ENCODE results near the gene GSPT1.
"Not testable (repeated sequence)": the region's sequence is repeated elsewhere in the genome, so short reads cannot be mapped to it uniquely, and the experiment has no call there.

GSPT1 gene

DNA sequence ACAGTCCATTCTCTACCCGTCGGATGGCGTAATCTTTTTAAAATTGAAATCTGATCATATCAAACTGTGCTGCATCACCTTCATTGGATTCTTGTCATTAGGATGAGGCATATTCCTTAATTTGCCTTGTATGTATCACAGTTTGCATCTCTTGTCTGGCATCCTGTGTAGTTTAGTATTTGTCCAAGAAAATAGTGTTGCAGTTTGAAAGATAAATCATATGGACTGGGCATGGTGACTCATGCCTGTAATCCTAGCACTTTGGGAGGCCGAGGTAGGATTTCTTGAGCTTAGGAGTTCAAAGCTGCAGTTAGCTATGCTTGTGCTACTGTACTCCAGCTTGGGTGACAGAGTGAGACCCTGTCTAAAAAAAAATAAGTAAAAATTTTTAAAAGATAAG is 58.6 kb downstream of the GSPT1 start:
- no peak for DNase-seq (ENCODE audit: low read depth in 2 of 2)

DNA sequence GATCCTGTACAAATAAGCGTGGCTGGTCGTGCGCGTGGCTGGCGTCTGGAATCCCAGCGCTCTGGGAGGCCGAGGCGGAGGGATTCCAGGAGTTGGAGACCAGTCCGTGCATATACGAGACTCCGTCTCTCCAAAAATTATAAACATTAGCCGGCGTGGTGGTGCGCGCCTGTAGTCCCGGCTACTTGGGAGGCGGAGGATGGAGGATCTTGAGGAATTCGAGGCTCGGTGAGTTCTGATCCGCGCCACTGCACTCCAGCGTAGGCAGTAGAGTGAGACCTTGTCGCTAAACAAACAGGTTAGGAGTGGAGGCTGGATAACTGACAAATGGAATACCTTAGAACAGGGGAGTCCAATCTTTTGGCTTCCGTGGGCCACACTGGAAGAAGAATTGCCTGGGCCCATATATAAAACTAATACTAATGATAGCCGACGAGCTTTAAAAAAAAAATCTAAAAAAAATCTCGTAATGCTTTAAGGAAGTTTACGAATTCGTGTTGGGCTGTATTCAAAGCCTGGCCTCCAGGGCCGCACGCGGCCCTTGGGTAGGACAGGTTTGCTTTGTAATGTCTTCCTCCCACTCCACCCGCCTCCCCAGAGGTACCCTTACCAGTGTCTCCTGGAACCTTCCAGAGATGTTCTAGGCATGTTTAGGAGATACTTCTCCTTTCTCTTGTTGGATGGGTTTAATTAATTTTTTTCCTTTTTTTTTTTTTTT is 63.5 kb downstream of the GSPT1 start:
- no peak for DNase-seq (ENCODE audit: low read depth in 2 of 2)

DNA sequence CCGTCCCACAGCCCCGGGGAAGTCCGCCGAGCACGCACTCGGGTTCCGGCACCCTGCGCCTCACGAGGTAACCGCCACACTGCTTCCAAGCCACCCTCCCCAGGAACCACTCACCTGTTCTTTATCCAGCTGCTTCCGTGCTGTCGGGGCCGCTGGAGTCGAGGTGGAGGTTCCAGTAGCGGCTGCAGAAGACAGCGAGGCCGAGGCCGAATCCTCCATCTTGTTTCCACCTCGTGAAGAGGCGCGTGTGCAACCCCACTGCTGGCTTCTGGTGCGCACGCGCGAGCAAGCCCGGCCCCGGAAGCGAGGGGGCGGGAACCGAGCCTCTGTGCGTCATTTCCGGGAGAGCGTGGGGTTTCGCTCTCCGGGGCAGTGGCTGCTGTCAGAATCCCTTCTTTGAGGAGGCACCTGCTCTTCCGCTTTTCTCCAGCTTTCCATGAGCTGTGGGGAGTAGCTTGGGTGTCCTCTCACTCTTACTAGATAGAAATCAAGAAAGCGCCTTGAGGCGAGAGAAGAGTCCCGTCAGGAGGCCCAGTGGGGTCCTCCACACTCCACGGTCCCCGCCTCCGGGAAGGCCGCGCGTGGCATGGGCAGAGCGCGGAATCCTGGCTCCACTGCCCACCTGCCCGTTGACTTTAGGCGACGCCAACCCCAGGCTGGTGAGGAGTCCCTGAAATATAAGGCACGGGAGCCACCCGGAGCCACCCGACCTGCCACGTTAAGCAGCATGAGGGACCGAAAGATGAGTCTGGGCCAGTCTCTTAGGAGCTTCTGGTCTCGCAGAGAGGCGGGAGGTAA is 64.3 kb downstream of the GSPT1 start, which contains the start of gene RSL1D1:
TSS of gene RSL1D1 (minus strand) at position 249 of the 798 bp plus-strand sequence. CDS start at position 219, 30 bp downstream.
- DNase-seq (ENCODE audit: low read depth in 2 of 2), result peak; percentile 88 to 90

- no peak for DNase-seq (ENCODE audit: low read depth in 2 of 2)
Observed at GRCh38 chr16:11848842-11849241, 66.9 kb downstream of the GSPT1 start.

- no peak for DNase-seq (ENCODE audit: low read depth in 2 of 2)
Observed at GRCh38 chr16:11844499-11844898, 71.3 kb downstream of the GSPT1 start.

DNA sequence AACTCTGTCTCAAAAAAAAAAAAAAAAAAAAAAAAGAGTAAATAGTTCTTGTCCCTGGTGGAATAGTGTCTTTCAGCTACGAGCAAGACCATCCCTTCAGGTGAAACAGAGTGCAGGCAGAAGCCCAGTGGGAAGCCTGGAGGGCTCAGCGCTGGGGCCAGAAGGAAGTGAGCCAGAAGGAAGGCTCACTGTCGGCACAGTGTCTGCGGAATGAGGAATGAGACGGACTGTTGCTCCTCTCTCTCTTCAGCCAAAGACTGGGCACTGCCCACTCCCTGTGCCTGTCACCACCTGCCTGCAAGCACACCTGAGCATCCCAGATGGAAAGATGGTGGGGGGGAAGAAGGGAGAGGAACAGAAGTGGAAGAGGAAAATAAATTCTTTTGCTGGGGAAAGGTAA is 71.9 kb downstream of the GSPT1 start:
- no peak for DNase-seq (ENCODE audit: low read depth in 2 of 2)

DNA sequence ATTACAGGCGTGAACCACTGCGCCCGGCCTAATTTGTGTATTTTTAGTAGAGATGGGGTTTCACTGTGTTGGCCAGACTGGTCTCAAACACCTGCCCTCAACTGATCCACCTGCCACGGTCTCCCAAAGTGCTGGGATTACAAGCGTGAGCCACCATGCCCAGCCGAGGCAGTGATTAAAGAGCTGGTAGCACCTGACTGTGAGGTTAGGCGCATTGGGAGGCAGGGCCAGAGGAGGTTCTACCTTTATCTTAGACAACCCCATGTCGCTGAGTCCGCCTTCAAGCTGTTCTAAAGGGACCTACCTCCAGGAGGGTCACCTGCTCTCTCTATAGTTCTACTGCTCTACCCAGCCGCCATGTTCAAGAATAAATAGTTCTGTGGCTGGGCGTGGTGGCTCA is 72.5 kb downstream of the GSPT1 start:
- DNase-seq (ENCODE audit: low read depth in 2 of 2), result no peak

DNA sequence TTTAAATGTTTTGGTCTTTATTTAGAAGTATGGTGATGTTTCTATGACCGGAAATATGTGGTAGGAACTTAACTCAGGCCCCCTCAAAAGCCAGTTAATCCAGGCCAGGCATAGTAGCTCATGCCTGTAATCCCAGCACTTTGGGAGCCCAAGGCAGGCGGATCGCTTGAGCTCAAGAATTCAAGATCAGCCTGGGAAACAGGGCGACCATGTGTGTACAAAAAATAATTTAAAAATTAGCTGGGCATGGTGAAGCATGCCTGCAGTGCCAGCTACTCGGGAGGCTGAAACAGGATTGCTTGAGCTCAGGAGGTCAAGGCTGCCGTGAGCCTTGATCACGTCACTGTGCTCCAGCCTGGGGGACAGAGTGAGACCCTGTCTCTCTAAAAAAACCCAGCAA is 74.7 kb downstream of the GSPT1 start:
- DNase-seq (ENCODE audit: low read depth in 2 of 2), result no peak

- no peak for DNase-seq (ENCODE audit: low read depth in 2 of 2)
Observed at GRCh38 chr16:11836650-11837244, 79.0 kb downstream of the GSPT1 start.

GRCh38 chr16:11835891-11836649 is 79.7 kb downstream of the GSPT1 start:
- no peak for DNase-seq (ENCODE audit: low read depth in 2 of 2)

- DNase-seq (ENCODE audit: low read depth in 2 of 2), result no peak
Observed at GRCh38 chr16:11835309-11835708, 80.4 kb downstream of the GSPT1 start.

- DNase-seq (ENCODE audit: low read depth in 2 of 2), result no peak
Observed at GRCh38 chr16:11833951-11834695, 81.6 kb downstream of the GSPT1 start.

DNA sequence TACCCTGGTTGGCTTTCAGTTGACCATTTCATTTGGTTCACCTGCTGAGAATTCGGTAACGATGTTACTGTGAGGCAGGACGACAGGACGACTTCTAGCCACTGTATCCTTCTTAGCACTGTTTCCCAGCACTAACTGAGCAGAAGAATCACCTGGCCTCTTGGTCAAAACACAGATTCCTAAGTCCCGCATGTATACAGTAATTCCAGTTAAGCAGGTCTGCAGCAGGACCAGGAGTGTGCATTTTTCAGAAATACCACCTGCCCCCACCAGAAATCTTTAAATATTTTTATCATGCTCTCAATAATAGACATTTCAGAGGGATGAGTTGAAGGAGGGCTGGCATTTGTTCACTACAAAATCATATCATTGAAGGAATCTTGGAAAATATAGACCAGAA is 87.1 kb downstream of the GSPT1 start:
- no peak for DNase-seq (ENCODE audit: low read depth in 2 of 2)

GRCh38 chr16:11825520-11826165 is 90.1 kb downstream of the GSPT1 start:
- not testable (repeated sequence) for DNase-seq (ENCODE audit: low read depth in 2 of 2)

DNA sequence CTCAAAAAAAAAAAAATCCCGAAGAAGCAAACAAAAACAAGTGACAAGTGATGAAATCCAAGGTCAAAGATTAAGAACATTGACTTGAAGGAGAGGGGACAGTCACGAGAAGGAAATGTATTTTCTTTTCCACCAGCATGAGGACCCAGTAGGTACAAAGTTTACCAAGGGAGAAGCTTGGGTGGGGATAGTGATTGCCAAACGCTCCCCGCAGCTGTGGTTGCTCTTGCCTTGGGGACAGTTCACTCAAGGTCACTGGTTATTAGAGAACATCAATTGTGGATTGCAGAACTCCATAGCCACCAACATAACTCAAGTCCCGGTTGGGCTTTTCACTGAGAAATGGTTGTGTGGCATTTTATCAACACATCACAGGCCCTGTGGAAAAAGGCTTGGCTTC is 91.4 kb downstream of the GSPT1 start:
- DNase-seq (ENCODE audit: low read depth in 2 of 2), result no peak

- not testable (repeated sequence) for DNase-seq (ENCODE audit: low read depth in 2 of 2)
Observed at GRCh38 chr16:11823645-11824044, 92.1 kb downstream of the GSPT1 start.

DNA sequence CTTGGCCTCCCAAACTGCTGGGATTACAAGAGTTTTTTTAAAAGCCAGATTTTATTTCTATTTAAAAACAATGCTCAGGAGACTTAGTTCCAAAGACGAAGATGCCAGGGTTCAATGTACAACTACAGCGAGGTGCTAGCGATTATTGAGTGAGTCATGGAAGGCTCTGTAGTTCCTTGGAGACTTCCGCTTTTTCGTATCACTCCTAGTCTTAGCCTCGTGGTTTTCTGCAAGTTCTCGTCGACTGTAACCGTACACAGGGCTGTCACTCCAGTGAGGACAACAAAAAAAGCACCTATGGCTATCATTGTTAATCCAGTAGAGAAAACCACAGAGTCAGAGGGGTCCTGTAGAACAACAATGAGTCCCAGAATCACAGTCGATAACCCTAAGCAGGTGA is 96.0 kb downstream of the GSPT1 start:
- DNase-seq (ENCODE audit: low read depth in 2 of 2), result no peak

DNA sequence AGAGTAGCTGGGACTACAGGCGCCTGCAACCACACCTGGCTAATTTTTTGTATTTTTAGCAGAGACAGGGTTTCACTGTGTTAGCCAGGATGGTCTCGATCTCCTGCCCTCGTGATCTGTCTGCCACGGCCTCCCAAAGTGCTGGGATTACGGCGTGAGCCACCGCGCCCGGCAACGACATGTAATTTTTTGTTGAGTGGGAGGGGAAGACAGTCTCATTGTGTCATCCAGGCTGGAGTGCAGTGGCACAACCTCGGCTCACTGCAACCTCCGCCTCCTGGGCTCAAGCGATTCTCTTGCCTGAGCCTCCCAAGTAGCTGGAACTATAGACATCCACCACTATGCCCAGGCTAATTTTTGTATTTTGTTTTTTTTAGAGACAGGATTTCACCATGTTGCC is 96.8 kb downstream of the GSPT1 start:
- not testable (repeated sequence) for DNase-seq (ENCODE audit: low read depth in 2 of 2)
